Thoracic aorta (tissue), 2 donors: Measurements from ENCODE around the gene PLAA. TPM values are rescaled to one million over a fixed set of nuclear protein-coding genes. Genes with fewer than 3 reads are reported as not detected.

Experiments
- ATAC-seq: fragments of 150-250 bp; one replicate; pipeline ENCODE4 v1.8.0; 2017; ENCODE audit warnings: low read depth; ENCODE audit not compliant: insufficient number of reproducible peaks, low FRiP score
- DNase-seq: peaks from one replicate; pipeline ENCODE4 v3.0.0-alpha.2; 2020; ENCODE audit warnings: low spot score
- H3K27ac ChIP-seq, 2 donors: fragments of 200-600 bp; sonication (generic); 1 replicate in 1 of 2; 2 replicates in 1 of 2; pipeline ENCODE4 v1.5.1; 2016; ENCODE audit warnings: mild to moderate bottlenecking in 2 of 2, moderate library complexity in 2 of 2
- H3K27me3 ChIP-seq: fragments of 200-600 bp; sonication (generic); replicated peaks from 2 replicates; pipeline ENCODE4 v1.6.0; 2016; ENCODE audit warnings: mild to moderate bottlenecking; ENCODE audit not compliant: insufficient read depth
- H3K36me3 ChIP-seq: fragments of 200-600 bp; sonication (generic); one replicate; pipeline ENCODE4 v1.5.1; 2016
- H3K4me1 ChIP-seq, 2 donors: fragments of 200-600 bp; sonication (generic); 1 replicate in 1 of 2; 2 replicates in 1 of 2; pipeline versions ENCODE4 v1.5.1 to v1.6.0; 2016; ENCODE audit warnings: low read depth in 2 of 2, mild to moderate bottlenecking in 1 of 2; ENCODE audit not compliant: control insufficient read depth in 1 of 2
- H3K4me3 ChIP-seq: fragments of 200-600 bp; sonication (generic); 2 replicates; pipeline ENCODE4 v1.5.1; 2016; ENCODE audit warnings: mild to moderate bottlenecking
- H3K9me3 ChIP-seq: fragments of 200-600 bp; sonication (generic); 2 replicates; pipeline ENCODE4 v1.5.1; 2016
- CTCF ChIP-seq: fragments of 200-600 bp; sonication (generic); IDR thresholded peaks from one replicate; pipeline ENCODE4 v1.5.1; 2019; ENCODE audit warnings: antibody characterized with exemption
- total RNA-seq, 2 donors: library from RNA; depleted of rRNA; stranded (reverse); fragments of >200 nt; gene quantifications; one replicate each; pipeline versions ENCODE4 v1.1.0 to v1.2.3, GENCODE V29; 2016

Gene PLAA
- total RNA-seq, 2 donors from 2014 or later, result 33.2 to 34.1 TPM

GRCh38 chr9:26935847-26936246 lies 11.2 kb downstream of the PLAA start:
- Histone ChIP-seq H3K9me3 (no peaks in the 10 kb centered on the region), H3K4me3 (no peak overlapping the region), H3K27me3 (no peaks in the 10 kb centered on the region), H3K27ac (no peak overlapping the region), H3K4me1 (peaks cover 0 to 2% of the 10 kb centered on the region in 2 donors), H3K36me3 (peaks cover 8% of the 10 kb centered on the region)
- no peak for ATAC-seq
- DNase-seq, result no peak
- TF ChIP-seq CTCF, result no peak

- H3K27ac ChIP-seq, result no peak overlapping the region
- H3K4me1 ChIP-seq, result no peaks in the 10 kb centered on the region
- H3K36me3 ChIP-seq, result peaks cover 32% of the 10 kb centered on the region
- DNase-seq (no peak), ATAC-seq (no peak)
- TF ChIP-seq CTCF, result no peak
- H3K9me3 ChIP-seq, result no peaks in the 10 kb centered on the region
- no peaks in the 10 kb centered on the region for H3K27me3 ChIP-seq
- H3K4me3 ChIP-seq, result no peak overlapping the region
Measured at GRCh38 chr9:26928902-26929495, 18.0 kb downstream of the PLAA start.

- Histone ChIP-seq H3K27ac (no peak overlapping the region), H3K4me1 (no peaks in the 10 kb centered on the region), H3K4me3 (no peak overlapping the region), H3K27me3 (no peaks in the 10 kb centered on the region), H3K9me3 (no peaks in the 10 kb centered on the region), H3K36me3 (peaks cover 31% of the 10 kb centered on the region)
- TF ChIP-seq CTCF, result no peak
- no peak for DNase-seq
- no peak for ATAC-seq
Measured at GRCh38 chr9:26925609-26926008, 21.4 kb downstream of the PLAA start.

- no peak for TF ChIP-seq CTCF
- DNase-seq (no peak), ATAC-seq (no peak)
- H3K27me3 ChIP-seq, result no peaks in the 10 kb centered on the region
- no peak overlapping the region for H3K4me3 ChIP-seq
- no peaks in the 10 kb centered on the region for H3K9me3 ChIP-seq
- no peak overlapping the region for H3K27ac ChIP-seq
- peaks cover 49% of the 10 kb centered on the region for H3K36me3 ChIP-seq
- no peaks in the 10 kb centered on the region for H3K4me1 ChIP-seq
Measured at GRCh38 chr9:26919698-26920097, 27.3 kb downstream of the PLAA start.

GRCh38 chr9:26913138-26913668 lies 33.8 kb downstream of the PLAA start:
- DNase-seq (no peak), ATAC-seq (no peak)
- TF ChIP-seq CTCF, result no peak
- Histone ChIP-seq H3K27ac (no peak overlapping the region), H3K27me3 (no peaks in the 10 kb centered on the region), H3K9me3 (no peaks in the 10 kb centered on the region), H3K4me3 (no peak overlapping the region), H3K36me3 (peaks cover 31% of the 10 kb centered on the region), H3K4me1 (no peaks in the 10 kb centered on the region)
